HepG2 (cell line): ENCODE results near the gene POLG2. TPM values are rescaled to one million over a fixed set of nuclear protein-coding genes. Genes with fewer than 3 reads are reported as not detected.

ENCODE experiments used
- ATAC-seq: fragments of 200-7000 bp; cut with Tn5 transposase; 3 replicates; pipeline ENCODE4 v1.9.1; 2020; ENCODE audit warnings: mild to moderate bottlenecking, moderate library complexity
- BruUV-seq: library from RNA; stranded (reverse); fragments of 400-500 nt; replicated peaks from 2 replicates; lab custom pipeline; 2021; lab: Mats Ljungman, UMichigan
- CTCF ChIA-PET: fragments of 300-600 bp; formaldehyde crosslinking; extraction: SDS; loops from one replicate; lab custom pipeline; 2021; ENCODE audit warnings: low total read pairs, inconsistent platforms, low intra/inter-chr PET ratio; lab: Yijun Ruan, JAX
- POLR2A ChIA-PET: fragments of 350-600 bp; sonication (Branson Sonifier 250); formaldehyde crosslinking; loops from one replicate; lab custom pipeline; 2020; ENCODE audit warnings: antibody characterized with exemption, inconsistent platforms; lab: Yijun Ruan, JAX
- DNase-seq: peaks from one replicate; pipeline ENCODE4 v3.0.0-alpha.2; 2015; ENCODE audit warnings: low spot score
- FAIRE-seq: peaks from 3 replicates; lab custom pipeline; 2011; peaks lifted over from hg19 to GRCh38; lab: Jason Lieb, UNC
- H2AFZ ChIP-seq: one replicate; pipeline ENCODE4 v1.6.1; 2011; ENCODE audit warnings: low read length, inconsistent platforms
- H3K27ac ChIP-seq: fragments of 300-600 bp; 3 replicates; pipeline ENCODE4 v1.8.0; 2011; ENCODE audit warnings: mixed run types, mild to moderate bottlenecking, mixed read lengths, low read length, inconsistent platforms; ENCODE audit not compliant: insufficient read depth; ENCODE audit errors: extremely low read length
- H3K27me3 ChIP-seq, 2 experiments: fragments of 200-600 bp in 1 of 2; 2 replicates in 1 of 2; 3 replicates in 1 of 2; pipeline versions ENCODE4 v1.6.0 to v1.8.0; 2011; ENCODE audit warnings: low read length in 2 of 2, mild to moderate bottlenecking in 2 of 2, moderate library complexity in 2 of 2, inconsistent platforms in 1 of 2; ENCODE audit not compliant: insufficient read depth in 2 of 2, control insufficient read depth in 1 of 2
- H3K36me3 ChIP-seq, 2 experiments: fragments of 200-600 bp in 1 of 2; replicated peaks in 1 of 2; 2 replicates in 1 of 2; 3 replicates in 1 of 2; pipeline versions ENCODE4 v1.5.1 to v1.8.0; 2011; ENCODE audit warnings: low read length in 2 of 2, inconsistent platforms in 1 of 2; ENCODE audit not compliant: insufficient read depth in 2 of 2, control insufficient read depth in 1 of 2
- H3K4me1 ChIP-seq: 2 replicates; pipeline ENCODE4 v1.5.1; 2012; ENCODE audit warnings: low read length, inconsistent platforms; ENCODE audit not compliant: insufficient read depth
- H3K4me2 ChIP-seq: 2 replicates; pipeline ENCODE4 v1.6.0; 2011; ENCODE audit warnings: low read depth, low read length, inconsistent platforms
- H3K4me3 ChIP-seq, 3 experiments: fragments of 200-600 bp in 1 of 3; sonication (generic), shearing (Covaris generic) in 1 of 3; replicated peaks in 1 of 3; 2 replicates each; pipeline ENCODE4 v1.5.1; 2011 to 2016; ENCODE audit warnings: low read length in 3 of 3, inconsistent platforms in 2 of 3, low read depth in 2 of 3, mild to moderate bottlenecking in 2 of 3, control low read depth in 1 of 3, mixed read lengths in 1 of 3; ENCODE audit not compliant: insufficient read depth in 1 of 3
- H3K79me2 ChIP-seq: one replicate; pipeline ENCODE4 v1.6.1; 2011; ENCODE audit warnings: low read length, inconsistent platforms; ENCODE audit not compliant: insufficient read depth
- H3K9ac ChIP-seq: 2 replicates; pipeline ENCODE4 v1.6.0; 2011; ENCODE audit warnings: mild to moderate bottlenecking, low read depth, low read length, inconsistent platforms; ENCODE audit not compliant: insufficient read depth
- H3K9me3 ChIP-seq: 2 replicates; pipeline ENCODE4 v1.5.1; 2012; ENCODE audit warnings: mild to moderate bottlenecking, low read length
- H4K20me1 ChIP-seq: 2 replicates; pipeline ENCODE4 v1.6.0; 2011; ENCODE audit warnings: inconsistent platforms, mild to moderate bottlenecking, low read length, moderate library complexity; ENCODE audit not compliant: insufficient read depth
- ATRX ChIP-seq: sonication (generic); formaldehyde crosslinking; IDR thresholded peaks from 2 replicates; pipeline ENCODE4 v1.4.0; 2020; ENCODE audit warnings: missing genetic modification reagents, borderline replicate concordance
- CBX5 ChIP-seq: sonication (generic); formaldehyde crosslinking; IDR thresholded peaks from 2 replicates; pipeline ENCODE4 v1.4.0; 2020; ENCODE audit warnings: missing genetic modification reagents, borderline replicate concordance
- DNMT1 ChIP-seq: sonication (generic); formaldehyde crosslinking; IDR thresholded peaks from 2 replicates; pipeline ENCODE4 v1.5.1; 2020; ENCODE audit warnings: mild to moderate bottlenecking, missing genetic modification reagents
- DZIP1 ChIP-seq: sonication (generic); formaldehyde crosslinking; IDR thresholded peaks from 2 replicates; pipeline ENCODE4 v1.5.0; 2020; ENCODE audit warnings: mild to moderate bottlenecking, missing genetic modification reagents
- ESRRA ChIP-seq: sonication (generic); formaldehyde crosslinking; IDR thresholded peaks from 2 replicates; pipeline ENCODE4 v1.5.1; 2020; ENCODE audit warnings: mild to moderate bottlenecking, low read depth, missing genetic modification reagents
- FOXP1 ChIP-seq, 2 experiments: fragments of 450-650 bp in 1 of 2; IDR thresholded peaks; 2 replicates each; pipeline ENCODE4 v1.6.1; 2017 to 2018; ENCODE audit warnings: antibody characterized with exemption in 1 of 2
- HMGA1 ChIP-seq: sonication (generic); formaldehyde crosslinking; conservative IDR thresholded peaks from 2 replicates; pipeline ENCODE4 v1.4.0; 2020; ENCODE audit warnings: missing genetic modification reagents
- HNRNPL ChIP-seq: fragments of 200-400 bp; formaldehyde crosslinking; IDR thresholded peaks from 2 replicates; pipeline ENCODE4 v1.6.1; 2017; ENCODE audit warnings: mild to moderate bottlenecking, low read depth, low read length
- NFKB2 ChIP-seq: sonication (generic); formaldehyde crosslinking; IDR thresholded peaks from 2 replicates; pipeline ENCODE4 v1.4.0; 2020; ENCODE audit warnings: missing genetic modification reagents, borderline replicate concordance
- RBFOX2 ChIP-seq: fragments of 200-400 bp; formaldehyde crosslinking; IDR thresholded peaks from 2 replicates; pipeline ENCODE4 v1.6.1; 2017; ENCODE audit warnings: low read depth, mild to moderate bottlenecking, low read length
- SMARCE1 ChIP-seq: fragments of 450-650 bp; IDR thresholded peaks from 2 replicates; pipeline ENCODE4 v1.6.1; 2017; ENCODE audit warnings: borderline replicate concordance
- SRSF1 ChIP-seq: fragments of 200-400 bp; formaldehyde crosslinking; optimal IDR thresholded peaks from 2 replicates; pipeline ENCODE3; 2017; ENCODE audit warnings: mild to moderate bottlenecking, low read depth, low read length, moderate library complexity
- XBP1 ChIP-seq: sonication (generic); formaldehyde crosslinking; IDR thresholded peaks from 2 replicates; pipeline ENCODE4 v1.5.0; 2020; ENCODE audit warnings: missing genetic modification reagents
- ZBTB3 ChIP-seq: sonication (generic); formaldehyde crosslinking; IDR thresholded peaks from 2 replicates; pipeline ENCODE4 v1.4.0; 2020; ENCODE audit warnings: low read depth, mild to moderate bottlenecking, moderate library complexity, missing genetic modification reagents, borderline replicate concordance
- ZNF230 ChIP-seq: sonication (generic); formaldehyde crosslinking; IDR thresholded peaks from 2 replicates; pipeline ENCODE4 v1.4.0; 2020; ENCODE audit warnings: mild to moderate bottlenecking, missing genetic modification reagents
- ZNF24 ChIP-seq: fragments of 450-650 bp; IDR thresholded peaks from 2 replicates; pipeline ENCODE4 v1.6.1; 2017; ENCODE audit warnings: antibody characterized with exemption, mild to moderate bottlenecking
- ZNF709 ChIP-seq: sonication (generic); formaldehyde crosslinking; IDR thresholded peaks from 2 replicates; pipeline ENCODE4 v1.5.0; 2020; ENCODE audit warnings: mild to moderate bottlenecking, missing genetic modification reagents
- ZNF768 ChIP-seq: sonication (generic); formaldehyde crosslinking; IDR thresholded peaks from 2 replicates; pipeline ENCODE4 v1.4.0; 2020; ENCODE audit warnings: missing genetic modification reagents
- ZNF878 ChIP-seq: sonication (generic); formaldehyde crosslinking; IDR thresholded peaks from 2 replicates; pipeline ENCODE4 v1.8.1; 2023; ENCODE audit warnings: mild to moderate bottlenecking, missing genetic modification reagents, moderate library complexity
- WGBS: methylation state at CpG from one replicate; pipeline ENCODE4 v1.1.6; 2017; ENCODE audit warnings: low lambda C conversion rate; 5-methylcytosine and 5-hydroxymethylcytosine counted together
- in situ Hi-C: cut with HindIII; loops from 2 replicates; pipeline ENCODE4 v1.10.0; 2017; ENCODE audit warnings: low pct_unique_long_range_greater_than_20kb; ENCODE audit not compliant: extremely low pct_ligation_motif_present
- intact Hi-C: fragments of 100-400 bp; cut with micrococcal nuclease; formaldehyde crosslinking; loops from one replicate; pipeline ENCODE4 v1.10.0; 2022; ENCODE audit not compliant: unreplicated experiment
- polyA plus RNA-seq, 8 experiments: library from polyadenylated mRNA; depleted of rRNA in 3 of 8; stranded (reverse) in 7 of 8; unstranded in 1 of 8; fragments of >200 nt; fragmentation: Illumina TruSeq in 4 of 8; extraction: Trizol in 4 of 8; gene quantifications; 2 replicates each; pipeline versions ENCODE4 v1.2.1 to v1.2.3, GENCODE V29; 2011 to 2016; ENCODE audit warnings: low read depth in 4 of 8, missing spikeins in 1 of 8, mixed read lengths in 1 of 8; ENCODE audit not compliant: insufficient read depth in 1 of 8
- total RNA-seq, 5 experiments: library from RNA; depleted of rRNA; stranded (reverse); fragments of >200 nt; fragmentation: Illumina TruSeq; extraction: Trizol; gene quantifications; 2 replicates each; pipeline ENCODE4 v1.2.3, GENCODE V29; 2016; ENCODE audit warnings: low read depth in 1 of 5

The POLG2 gene
- total and polyA plus RNA-seq, 2 of the 13 experiments (the other 11 are each of a cell fraction or from before 2014, with no cell fraction given): 21.1 to 25.5 TPM

GRCh38 chr17:64515419-64515818, 18.6 kb upstream of the POLG2 start:
- Histone ChIP-seq H3K4me1 (no peaks in the 10 kb centered on the region), H3K79me2 (peaks cover 8% of the 10 kb centered on the region), H3K4me3 (no peak overlapping the region), H3K9me3 (no peaks in the 10 kb centered on the region), H4K20me1 (no peaks in the 10 kb centered on the region), H3K27me3 (no peaks in the 10 kb centered on the region), H3K4me2 (no peak overlapping the region), H2AFZ (no peak overlapping the region), H3K27ac (no peak overlapping the region), H3K36me3 (peaks cover 23 to 88% of the 10 kb centered on the region in 2 experiments), H3K9ac (no peak overlapping the region)
- ChIA-PET POLR2A (interaction anchor here (2.2 kb wide), 1 partner anchor 9 kb away, joined by 15 read pairs; the partner anchor contains the start of genes CEP95 and DDX5), CTCF (no interaction called here)
- intact Hi-C loops: no loop called here
- ATAC-seq (no peak), FAIRE-seq (no peak), DNase-seq (no peak)
- TF ChIP-seq HMGA1: no peak
- no peak for TF ChIP-seq ZNF709 (CRISPR knock-in tag)
- no peak for TF ChIP-seq NFKB2 (CRISPR knock-in tag)
- no peak for TF ChIP-seq ATRX (CRISPR knock-in tag)
- TF ChIP-seq DNMT1 (CRISPR knock-in tag): no peak
- no peak for TF ChIP-seq ESRRA (CRISPR knock-in tag)
- no peak for TF ChIP-seq HNRNPL
- no peak for TF ChIP-seq ZNF768 (CRISPR knock-in tag)
- TF ChIP-seq SMARCE1: no peak
- in situ Hi-C loops: no loop called here
- 96% methylated on average over 2 of the region's 2 CpGs for WGBS
- BruUV-seq: no TSS peak

GRCh38 chr17:64509179-64509578, 12.3 kb upstream of the POLG2 start:
- ATAC-seq (no peak), FAIRE-seq (no peak), DNase-seq (no peak)
- Histone ChIP-seq H3K9ac (no peak overlapping the region), H3K9me3 (no peaks in the 10 kb centered on the region), H3K4me2 (peak overlapping the region; percentile 49), H4K20me1 (peaks cover 30% of the 10 kb centered on the region), H3K36me3 (peaks cover 2 to 52% of the 10 kb centered on the region in 2 experiments), H3K27ac (no peak overlapping the region), H3K4me1 (peaks cover 19% of the 10 kb centered on the region), H3K27me3 (peaks cover 0 to 3% of the 10 kb centered on the region in 2 experiments; a peak in 1 of 5 replicates), H3K4me3 (peak overlapping the region in 2 of 3 experiments; percentile 4; a peak in 1 of 6 replicates), H2AFZ (no peak overlapping the region), H3K79me2 (peaks cover 60% of the 10 kb centered on the region)
- 97% methylated on average over 6 of the region's 6 CpGs for WGBS
- POLR2A ChIA-PET: no interaction called here
- intact Hi-C loops: loop anchor here (2.0 to 5.0 kb wide), 2 partner anchors 140 to 153 kb away; partner anchors contain the start of gene SMURF2
- no TSS peak for BruUV-seq
- CTCF ChIA-PET: no interaction called here
- in situ Hi-C loops: loop anchor here (10.0 kb wide), 1 partner anchor 664 kb away; the partner anchor contains the start of gene SMARCD2
- no peak for TF ChIP-seq ZNF24
- TF ChIP-seq DZIP1: no peak
- TF ChIP-seq RBFOX2: no peak
- TF ChIP-seq ZNF230: no peak
- no peak for TF ChIP-seq ZBTB3
- TF ChIP-seq SRSF1: no peak
- no peak for TF ChIP-seq XBP1 (CRISPR knock-in tag)
- no peak for TF ChIP-seq CBX5 (CRISPR knock-in tag)
- TF ChIP-seq ZNF878 (CRISPR knock-in tag): no peak
- no peak for TF ChIP-seq FOXP1 (IDR thresholded peaks at IDR 0.05)
- no peak for TF ChIP-seq FOXP1 (CRISPR knock-in tag; IDR thresholded peaks at IDR 0.05)
